Renal pelvis (tissue), 4 donors: ENCODE results near the gene CA12. TPM values are rescaled to one million over a fixed set of nuclear protein-coding genes. Genes with fewer than 3 reads are reported as not detected.

Experiments
- DNase-seq: peaks from one replicate; pipeline ENCODE4 v3.0.0-alpha.2; 2013
- polyA plus RNA-seq, 3 donors: library from polyadenylated mRNA; unstranded; fragments of 120-200 nt; gene quantifications; one replicate each; pipeline ENCODE4 v1.2.1, GENCODE V29; 2013; ENCODE audit not compliant: insufficient read length in 3 of 3

The CA12 gene
- polyA plus RNA-seq, 3 donors: 92.1 to 128 (median 123) TPM

GRCh38 chr15:63380151-63380807, 1.4 kb downstream of the CA12 start:
- no peak for DNase-seq

- no peak for DNase-seq
Observed at GRCh38 chr15:63379492-63380150, 2.0 kb downstream of the CA12 start.

GRCh38 chr15:63378946-63379345, 2.7 kb downstream of the CA12 start:
- no peak for DNase-seq

- DNase-seq: no peak
Observed at GRCh38 chr15:63374686-63375520, 6.7 kb downstream of the CA12 start.

- DNase-seq: no peak
Observed at GRCh38 chr15:63373866-63374548, 7.6 kb downstream of the CA12 start.

- no peak for DNase-seq
Observed at GRCh38 chr15:63373330-63373729, 8.3 kb downstream of the CA12 start.

- DNase-seq: no peak
Observed at GRCh38 chr15:63372753-63373152, 8.9 kb downstream of the CA12 start.

GRCh38 chr15:63372018-63372705, 9.5 kb downstream of the CA12 start:
- no peak for DNase-seq

GRCh38 chr15:63371297-63371918, 10.2 kb downstream of the CA12 start:
- DNase-seq: no peak

GRCh38 chr15:63370764-63371163, 10.9 kb downstream of the CA12 start:
- no peak for DNase-seq

GRCh38 chr15:63369781-63370180, 11.9 kb downstream of the CA12 start:
- no peak for DNase-seq

GRCh38 chr15:63369296-63369695, 12.3 kb downstream of the CA12 start:
- DNase-seq: no peak

- DNase-seq: no peak
Observed at GRCh38 chr15:63368503-63368902, 13.1 kb downstream of the CA12 start.

- no peak for DNase-seq
Observed at GRCh38 chr15:63367900-63368299, 13.7 kb downstream of the CA12 start.

- no peak for DNase-seq
Observed at GRCh38 chr15:63367390-63367789, 14.3 kb downstream of the CA12 start.

GRCh38 chr15:63366451-63366850, 15.2 kb downstream of the CA12 start:
- DNase-seq: no peak

- no peak for DNase-seq
Observed at GRCh38 chr15:63365273-63365680, 16.4 kb downstream of the CA12 start.

GRCh38 chr15:63364399-63365272, 17.0 kb downstream of the CA12 start:
- no peak for DNase-seq

GRCh38 chr15:63363292-63363691, 18.4 kb downstream of the CA12 start:
- DNase-seq: no peak

GRCh38 chr15:63362885-63363284, 18.8 kb downstream of the CA12 start:
- no peak for DNase-seq
